GM19397 (cell line): Measurements from ENCODE around the gene ADAM21.
"Not testable (repeated sequence)": the region's sequence is repeated elsewhere in the genome, so short reads cannot be mapped to it uniquely, and the experiment has no call there.

Experiments
- ATAC-seq: cut with Tn5 transposase; IDR thresholded peaks from one replicate; pipeline ENCODE4 v1.9.1; 2021; ENCODE audit warnings: mild to moderate bottlenecking, moderate library complexity; ENCODE audit not compliant: unreplicated experiment

The ADAM21 gene

DNA sequence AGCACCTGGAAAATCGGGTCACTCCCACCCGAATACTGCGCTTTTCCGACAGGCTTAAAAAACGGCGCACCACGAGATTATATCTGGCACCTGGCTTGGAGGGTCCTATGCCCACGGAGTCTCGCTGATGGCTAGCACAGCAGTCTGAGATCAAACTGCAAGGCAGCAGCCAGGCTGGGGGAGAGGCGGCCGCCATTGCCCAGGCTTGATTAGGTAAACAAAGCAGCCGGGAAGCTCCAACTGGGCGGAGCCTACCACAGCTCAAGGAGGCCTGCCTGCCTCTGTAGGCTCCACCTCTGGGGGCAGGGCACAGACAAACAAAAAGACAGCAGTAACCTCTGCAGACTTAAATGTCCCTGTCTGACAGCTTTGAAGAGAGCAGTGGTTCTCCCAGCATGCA lies 23.5 kb downstream of the ADAM21 start:
- ATAC-seq, result not testable (repeated sequence)

- not testable (repeated sequence) for ATAC-seq
Observed at GRCh38 chr14:70477356-70478105, 25.6 kb downstream of the ADAM21 start.

GRCh38 chr14:70489579-70490200 lies 37.7 kb downstream of the ADAM21 start:
- ATAC-seq, result no peak

GRCh38 chr14:70498191-70498590 lies 46.2 kb downstream of the ADAM21 start:
- no peak for ATAC-seq
